PFSK-1 (cell line): ENCODE data around the gene NAV2.

ENCODE experiments used
- FOXP2 ChIP-seq: optimal IDR thresholded peaks from 2 replicates; pipeline ENCODE3; 2011; ENCODE audit warnings: borderline replicate concordance, control low read depth, inconsistent platforms; ENCODE audit not compliant: insufficient read depth; ENCODE audit errors: extremely low read length, extremely low read depth
- POLR2AphosphoS5 ChIP-seq: IDR thresholded peaks from 2 replicates; pipeline ENCODE4 v1.6.1; 2012; ENCODE audit warnings: low read depth, mild to moderate bottlenecking, control low read depth, low read length, moderate library complexity
- REST ChIP-seq, 2 experiments: IDR thresholded peaks; 2 replicates each; pipeline versions ENCODE4 v1.6.1 to v1.8.0; 2011 to 2012; ENCODE audit warnings: low read depth in 2 of 2, low read length in 2 of 2, control low read depth in 1 of 2, inconsistent platforms in 1 of 2, mild to moderate bottlenecking in 1 of 2, moderate library complexity in 1 of 2; ENCODE audit not compliant: insufficient read depth in 1 of 2
- SIN3A ChIP-seq: IDR thresholded peaks from 2 replicates; pipeline ENCODE4 v1.6.1; 2012; ENCODE audit warnings: mild to moderate bottlenecking, low read length, moderate library complexity, borderline replicate concordance; ENCODE audit not compliant: insufficient read depth
- TAF1 ChIP-seq: IDR thresholded peaks from 2 replicates; pipeline ENCODE4 v1.6.1; 2012; ENCODE audit warnings: low read length, control low read depth, borderline replicate concordance; ENCODE audit not compliant: insufficient read depth

Gene NAV2

GRCh38 chr11:19743622-19744021 is 31.0 kb downstream of the NAV2 start:
- TF ChIP-seq POLR2AphosphoS5 (no peak), SIN3A (no peak), TAF1 (no peak), FOXP2 (no peak), REST (IDR thresholded peaks at IDR 0.05; ENCODE audit: insufficient read depth in 1 of 2, low read depth in 2 of 2, low read length in 2 of 2) (no peak)

- TF ChIP-seq SIN3A, result no peak
- no peak for TF ChIP-seq FOXP2
- TF ChIP-seq TAF1, result no peak
- TF ChIP-seq REST (IDR thresholded peaks at IDR 0.05; ENCODE audit: insufficient read depth in 1 of 2, low read depth in 2 of 2, low read length in 2 of 2), result no peak
- TF ChIP-seq POLR2AphosphoS5, result no peak
Measured at GRCh38 chr11:19744130-19744529, 31.5 kb downstream of the NAV2 start.

GRCh38 chr11:19746086-19746485 is 33.4 kb downstream of the NAV2 start:
- TF ChIP-seq SIN3A (no peak), POLR2AphosphoS5 (no peak)

- TF ChIP-seq REST (IDR thresholded peaks at IDR 0.05; ENCODE audit: insufficient read depth in 1 of 2, low read depth in 2 of 2, low read length in 2 of 2) (no peak), TAF1 (no peak), FOXP2 (no peak), SIN3A (no peak), POLR2AphosphoS5 (no peak)
Measured at GRCh38 chr11:19747634-19748033, 35.0 kb downstream of the NAV2 start.

GRCh38 chr11:19751055-19751454 is 38.4 kb downstream of the NAV2 start:
- TF ChIP-seq SIN3A, result no peak
- TF ChIP-seq POLR2AphosphoS5, result no peak
- TF ChIP-seq REST (IDR thresholded peaks at IDR 0.05; ENCODE audit: insufficient read depth in 1 of 2, low read depth in 2 of 2, low read length in 2 of 2), result no peak
- no peak for TF ChIP-seq FOXP2
- TF ChIP-seq TAF1, result no peak
